ENCODE measurements around the gene NDOR1. TPM values are rescaled to one million over a fixed set of nuclear protein-coding genes. Genes with fewer than 3 reads are reported as not detected.
"Not testable (repeated sequence)": the region's sequence is repeated elsewhere in the genome, so short reads cannot be mapped to it uniquely, and the experiment has no call there.

NDOR1 gene
- total RNA-seq, 4 donors from 2014 or later: 9.4 to 20.1 (median 14.3) TPM

GRCh38 chr9:137256362-137256761 lies 50.9 kb downstream of the NDOR1 start:
- TF ChIP-seq EP300 (IDR thresholded peaks at IDR 0.05) (no peak), POLR2A (IDR thresholded peaks at IDR 0.05) (no peak), CTCF (IDR thresholded peaks at IDR 0.05) (no peak)
- Histone ChIP-seq H3K36me3 (peaks cover 0 to 35% (median 5%) of the 10 kb centered on the region in 3 donors), H3K4me1 (peaks cover 0 to 28% (median 22%) of the 10 kb centered on the region in 4 donors), H3K27ac (no peak overlapping the region), H3K4me3 (peak overlapping the region; percentile 72 to 100 (median 98)), H3K27me3 (no peaks in the 10 kb centered on the region), H3K9me3 (no peaks in the 10 kb centered on the region)
- WGBS, 2 donors: 89 to 90% methylated on average over 13 to 15 of the region's 15 CpGs
- DNase-seq (ENCODE audit: low spot score in 2 of 2): no peak

GRCh38 chr9:137256856-137257255 lies 51.4 kb downstream of the NDOR1 start:
- H3K9me3 ChIP-seq: no peaks in the 10 kb centered on the region
- H3K36me3 ChIP-seq: peaks cover 0 to 35% (median 5%) of the 10 kb centered on the region in 3 donors
- no peak overlapping the region for H3K27ac ChIP-seq
- no peaks in the 10 kb centered on the region for H3K27me3 ChIP-seq
- H3K4me3 ChIP-seq: no peak overlapping the region
- 90 to 94% methylated on average over 15 of the region's 15 CpGs for WGBS, 2 donors
- peaks cover 0 to 29% (median 22%) of the 10 kb centered on the region in 4 donors for H3K4me1 ChIP-seq
- no peak for TF ChIP-seq CTCF (IDR thresholded peaks at IDR 0.05)
- no peak for TF ChIP-seq EP300 (IDR thresholded peaks at IDR 0.05)
- TF ChIP-seq POLR2A (IDR thresholded peaks at IDR 0.05): no peak
- DNase-seq (ENCODE audit: low spot score in 2 of 2): no peak

GRCh38 chr9:137262173-137262908 lies 56.8 kb downstream of the NDOR1 start:
- not testable (repeated sequence) for DNase-seq (ENCODE audit: low spot score in 2 of 2); H3K4me3 ChIP-seq

GRCh38 chr9:137262909-137263285 lies 57.4 kb downstream of the NDOR1 start:
- Histone ChIP-seq H3K4me3 (no peak overlapping the region), H3K36me3 (peaks cover 0 to 74% (median 11%) of the 10 kb centered on the region in 3 donors), H3K27ac (no peak overlapping the region), H3K4me1 (peaks cover 0 to 4% (median 0%) of the 10 kb centered on the region in 4 donors), H3K27me3 (no peaks in the 10 kb centered on the region), H3K9me3 (no peaks in the 10 kb centered on the region)
- no peak for DNase-seq (ENCODE audit: low spot score in 2 of 2)
- 87 to 90% methylated on average over 24 of the region's 24 CpGs for WGBS, 2 donors
- TF ChIP-seq EP300 (IDR thresholded peaks at IDR 0.05): no peak
- TF ChIP-seq POLR2A (IDR thresholded peaks at IDR 0.05): no peak
- TF ChIP-seq CTCF (IDR thresholded peaks at IDR 0.05): no peak

More at GRCh38 chr9:137262173-137262908, 56.8 kb downstream of the NDOR1 start:
- H3K36me3 ChIP-seq: peaks cover 0 to 72% (median 11%) of the 10 kb centered on the region in 3 donors
- not testable (repeated sequence) for H3K9me3 ChIP-seq, H3K27me3 ChIP-seq, H3K4me1 ChIP-seq, H3K27ac ChIP-seq
- TF ChIP-seq CTCF (IDR thresholded peaks at IDR 0.05): peak; percentile 24 to 36 (median 28)
- WGBS, 2 donors: 36 to 41% methylated on average over 15 of the region's 15 CpGs

GRCh38 chr9:137263506-137263905 lies 58.0 kb downstream of the NDOR1 start:
- DNase-seq (ENCODE audit: low spot score in 2 of 2): no peak
- no peak overlapping the region for H3K27ac ChIP-seq
- TF ChIP-seq POLR2A (IDR thresholded peaks at IDR 0.05) (no peak), EP300 (IDR thresholded peaks at IDR 0.05) (no peak), CTCF (IDR thresholded peaks at IDR 0.05) (no peak)
- H3K36me3 ChIP-seq: peaks cover 0 to 74% (median 11%) of the 10 kb centered on the region in 3 donors
- 72 to 85% methylated on average over 10 of the region's 10 CpGs for WGBS, 2 donors
- H3K9me3 ChIP-seq: no peaks in the 10 kb centered on the region
- no peak overlapping the region for H3K4me3 ChIP-seq
- H3K27me3 ChIP-seq: no peaks in the 10 kb centered on the region
- H3K4me1 ChIP-seq: peaks cover 0 to 4% (median 0%) of the 10 kb centered on the region in 4 donors
